Tibial artery (tissue), 4 donors: ENCODE measurements around the gene C7orf25.

Experiments
- DNase-seq, 2 donors: peaks; one replicate each; pipeline ENCODE4 v3.0.0-alpha.2; 2019
- H3K27ac ChIP-seq, 2 donors: fragments of 200-600 bp; sonication (generic) in 1 of 2; 1 replicate in 1 of 2; 2 replicates in 1 of 2; pipeline ENCODE4 v1.5.1; 2018 to 2019; ENCODE audit warnings: mild to moderate bottlenecking in 1 of 2
- H3K27me3 ChIP-seq, 2 donors: fragments of 200-600 bp; sonication (generic) in 1 of 2; one replicate each; pipeline versions ENCODE4 v1.5.1 to v1.6.0; 2016 to 2019
- H3K36me3 ChIP-seq, 3 donors: fragments of 200-600 bp; sonication (generic) in 2 of 3; one replicate each; pipeline ENCODE4 v1.5.1; 2016 to 2019; ENCODE audit warnings: mild to moderate bottlenecking in 2 of 3
- H3K4me1 ChIP-seq, 4 donors: fragments of 200-600 bp; sonication (generic) in 2 of 4; 1 replicate in 3 of 4; 2 replicates in 1 of 4; pipeline ENCODE4 v1.5.1; 2016 to 2019
- H3K4me3 ChIP-seq, 2 donors: fragments of 200-600 bp; sonication (generic) in 1 of 2; 1 replicate in 1 of 2; 2 replicates in 1 of 2; pipeline ENCODE4 v1.5.1; 2018 to 2019; ENCODE audit warnings: mild to moderate bottlenecking in 2 of 2
- H3K9me3 ChIP-seq, 3 donors: fragments of 200-600 bp; sonication (generic) in 1 of 3; one replicate each; pipeline ENCODE4 v1.5.1; 2016 to 2019
- CTCF ChIP-seq, 2 experiments: fragments of 200-600 bp in 1 of 2; fragments of 450-650 bp in 1 of 2; IDR thresholded peaks; one replicate each; pipeline ENCODE4 v1.5.1; 2017 to 2019; ENCODE audit warnings: antibody characterized with exemption in 2 of 2, mild to moderate bottlenecking in 1 of 2, moderate library complexity in 1 of 2
- intact Hi-C: fragments of 100-400 bp; cut with DNase I; formaldehyde crosslinking; loops from one replicate; pipeline ENCODE4 v1.15.0; 2023; ENCODE audit warnings: low total_unique reads

C7orf25 gene

GRCh38 chr7:42953994-42954393 lies 42.1 kb upstream of the C7orf25 start:
- no peak for DNase-seq
- intact Hi-C loops: no loop called here
- no peaks in the 10 kb centered on the region for H3K27me3 ChIP-seq
- no peak overlapping the region for H3K4me3 ChIP-seq
- no peaks in the 10 kb centered on the region for H3K9me3 ChIP-seq
- H3K4me1 ChIP-seq: no peaks in the 10 kb centered on the region
- H3K27ac ChIP-seq: no peak overlapping the region
- TF ChIP-seq CTCF (IDR thresholded peaks at IDR 0.05): no peak
- H3K36me3 ChIP-seq: no peaks in the 10 kb centered on the region

- Histone ChIP-seq H3K27ac (no peak overlapping the region), H3K27me3 (no peaks in the 10 kb centered on the region), H3K36me3 (no peaks in the 10 kb centered on the region), H3K4me1 (no peaks in the 10 kb centered on the region), H3K4me3 (no peak overlapping the region), H3K9me3 (no peaks in the 10 kb centered on the region)
- DNase-seq: no peak
- intact Hi-C loops: no loop called here
- TF ChIP-seq CTCF (IDR thresholded peaks at IDR 0.05): no peak
Observed at GRCh38 chr7:42952328-42952727, 40.5 kb upstream of the C7orf25 start.

- no peak for DNase-seq
- no peak for TF ChIP-seq CTCF (IDR thresholded peaks at IDR 0.05)
- Histone ChIP-seq H3K27me3 (no peaks in the 10 kb centered on the region), H3K4me3 (no peak overlapping the region), H3K4me1 (peaks cover 0 to 9% (median 2%) of the 10 kb centered on the region in 4 donors), H3K9me3 (no peaks in the 10 kb centered on the region), H3K27ac (no peak overlapping the region), H3K36me3 (no peaks in the 10 kb centered on the region)
- intact Hi-C loops: no loop called here
Observed at GRCh38 chr7:42950417-42950816, 38.5 kb upstream of the C7orf25 start.

- no peaks in the 10 kb centered on the region for H3K36me3 ChIP-seq
- peaks cover 0 to 13% (median 2%) of the 10 kb centered on the region in 4 donors for H3K4me1 ChIP-seq
- intact Hi-C loops: loop anchor here (10.0 kb wide), 1 partner anchor 317 kb away; no protein-coding TSS in a partner anchor
- H3K27me3 ChIP-seq: no peaks in the 10 kb centered on the region
- H3K4me3 ChIP-seq: no peak overlapping the region
- DNase-seq: no peak
- no peak for TF ChIP-seq CTCF (IDR thresholded peaks at IDR 0.05)
- H3K27ac ChIP-seq: no peak overlapping the region
- no peaks in the 10 kb centered on the region for H3K9me3 ChIP-seq
Observed at GRCh38 chr7:42947521-42947920, 35.7 kb upstream of the C7orf25 start.

- Histone ChIP-seq H3K4me1 (peaks cover 0 to 13% (median 2%) of the 10 kb centered on the region in 4 donors), H3K27ac (no peak overlapping the region), H3K9me3 (no peaks in the 10 kb centered on the region), H3K4me3 (no peak overlapping the region), H3K36me3 (no peaks in the 10 kb centered on the region), H3K27me3 (no peaks in the 10 kb centered on the region)
- intact Hi-C loops: loop anchor here (10.0 kb wide), 1 partner anchor 318 kb away; no protein-coding TSS in a partner anchor
- no peak for DNase-seq
- TF ChIP-seq CTCF (IDR thresholded peaks at IDR 0.05): no peak
Observed at GRCh38 chr7:42946627-42946950, 34.7 kb upstream of the C7orf25 start.
